ENCODE measurements around the gene HOXD3.

- no peak for TF ChIP-seq EZH2 (IDR thresholded peaks at IDR 0.05; ENCODE audit: insufficient read depth, poor library complexity, severe bottlenecking)
- no peak for TF ChIP-seq EZH2phosphoT487 (IDR thresholded peaks at IDR 0.05; ENCODE audit: insufficient read depth, low read depth)
These were observed 48.0 kb downstream of the HOXD3 start for GRCh38 chr2:176205126-176205525.

Data from GM23248 (cell line).